ENCODE data around the gene ECT2. TPM values are rescaled to one million over a fixed set of nuclear protein-coding genes. Genes with fewer than 3 reads are reported as not detected.
A peak's percentile ranks its signal among the peaks of the same experiment; 100 is the strongest.
"Not testable (repeated sequence)": the region's sequence is repeated elsewhere in the genome, so short reads cannot be mapped to it uniquely, and the experiment has no call there.

Gene ECT2
- total RNA-seq, 2 experiments from 2014 or later = 51.5 to 66.1 TPM

GRCh38 chr3:172717493-172718088, 32.9 kb upstream of the ECT2 start:
- no peak overlapping the region for H3K4me2 ChIP-seq (ENCODE audit: low read length)
- H3K27ac ChIP-seq (ENCODE audit: low read depth, low read length, poor library complexity, severe bottlenecking) = no peak overlapping the region
- CTCF ChIA-PET (ENCODE audit: unreplicated experiment) = no interaction called here
- H3K4me3 ChIP-seq (ENCODE audit: low read depth, low read length, poor library complexity, severe bottlenecking) = no peak overlapping the region
- H3K4me1 ChIP-seq (ENCODE audit: insufficient read depth, low read length, poor library complexity, severe bottlenecking) = no peaks in the 10 kb centered on the region
- TF ChIP-seq CTCF (conservative IDR thresholded peaks at IDR 0.05; ENCODE audit: low read length) (peak; percentile 69), EZH2phosphoT487 (IDR thresholded peaks at IDR 0.05; ENCODE audit: borderline replicate concordance, low read depth, low read length) (no peak)
- intact Hi-C loops (cut with micrococcal nuclease; ENCODE audit: unreplicated experiment) = no loop called here
- H3K36me3 ChIP-seq (ENCODE audit: insufficient read depth, low read length) = no peaks in the 10 kb centered on the region
- peak overlapping the region; percentile 45; the same call in 1 of the 2 replicates for H2AFZ ChIP-seq (ENCODE audit: low read length)
- no peaks in the 10 kb centered on the region for H4K20me1 ChIP-seq (ENCODE audit: insufficient read depth, low read length)
- H3K79me2 ChIP-seq (ENCODE audit: insufficient read depth, low read depth, low read length) = no peaks in the 10 kb centered on the region
- H3K9me2 ChIP-seq (ENCODE audit: insufficient read depth, low read length) = no peaks in the 10 kb centered on the region
- POLR2A ChIA-PET = no interaction called here
- DNase-seq (ENCODE audit: low spot score) = peak; percentile 16
- BruUV-seq (replicated peaks) = no TSS peak
- no peaks in the 10 kb centered on the region for H3K9me3 ChIP-seq (ENCODE audit: low read length)

GRCh38 chr3:172722536-172723040, 27.9 kb upstream of the ECT2 start:
- DNase-seq (ENCODE audit: low spot score); H3K4me2 ChIP-seq (ENCODE audit: low read length): not testable (repeated sequence)

GRCh38 chr3:172726380-172726779, 24.1 kb upstream of the ECT2 start:
- DNase-seq (ENCODE audit: low spot score) = no peak

More at GRCh38 chr3:172722536-172723040, 27.9 kb upstream of the ECT2 start:
- intact Hi-C loops (cut with micrococcal nuclease; ENCODE audit: unreplicated experiment); CTCF ChIA-PET (ENCODE audit: unreplicated experiment); H3K79me2 ChIP-seq (ENCODE audit: insufficient read depth, low read depth, low read length); H2AFZ ChIP-seq (ENCODE audit: low read length); H3K36me3 ChIP-seq (ENCODE audit: insufficient read depth, low read length); BruUV-seq (replicated peaks); H3K27ac ChIP-seq (ENCODE audit: low read depth, low read length, poor library complexity, severe bottlenecking); H3K4me3 ChIP-seq (ENCODE audit: low read depth, low read length, poor library complexity, severe bottlenecking); H3K9me3 ChIP-seq (ENCODE audit: low read length); H3K9me2 ChIP-seq (ENCODE audit: insufficient read depth, low read length); H3K4me1 ChIP-seq (ENCODE audit: insufficient read depth, low read length, poor library complexity, severe bottlenecking); H4K20me1 ChIP-seq (ENCODE audit: insufficient read depth, low read length): not testable (repeated sequence)
- POLR2A ChIA-PET = interaction anchor here (0.6 kb wide), 1 partner anchor 14 kb away, joined by 5 read pairs; no protein-coding TSS in a partner anchor

More at GRCh38 chr3:172726380-172726779, 24.1 kb upstream of the ECT2 start:
- Histone ChIP-seq H3K4me1 (ENCODE audit: insufficient read depth, low read length, poor library complexity, severe bottlenecking) (no peaks in the 10 kb centered on the region), H3K9me2 (ENCODE audit: insufficient read depth, low read length) (no peaks in the 10 kb centered on the region), H3K9me3 (ENCODE audit: low read length) (no peaks in the 10 kb centered on the region), H3K4me3 (ENCODE audit: low read depth, low read length, poor library complexity, severe bottlenecking) (no peak overlapping the region), H2AFZ (ENCODE audit: low read length) (no peak overlapping the region), H3K27ac (ENCODE audit: low read depth, low read length, poor library complexity, severe bottlenecking) (no peak overlapping the region), H4K20me1 (ENCODE audit: insufficient read depth, low read length) (no peaks in the 10 kb centered on the region), H3K79me2 (ENCODE audit: insufficient read depth, low read depth, low read length) (no peaks in the 10 kb centered on the region), H3K36me3 (ENCODE audit: insufficient read depth, low read length) (no peaks in the 10 kb centered on the region), H3K4me2 (ENCODE audit: low read length) (no peak overlapping the region)
- ChIA-PET CTCF (ENCODE audit: unreplicated experiment) (no interaction called here), POLR2A (interaction anchor here (0.6 to 1.4 kb wide), 3 partner anchors 16 to 19 kb away, joined by 3 to 4 read pairs (median 4); partner anchors contain the start of gene NCEH1)
- no peak for TF ChIP-seq EZH2phosphoT487 (IDR thresholded peaks at IDR 0.05; ENCODE audit: borderline replicate concordance, low read depth, low read length)
- TF ChIP-seq CTCF (conservative IDR thresholded peaks at IDR 0.05; ENCODE audit: low read length) = no peak
- BruUV-seq (replicated peaks) = no TSS peak
- intact Hi-C loops (cut with micrococcal nuclease; ENCODE audit: unreplicated experiment) = no loop called here

All from OCI-LY7 (cell line).